Measurements from ENCODE around the gene CHRNA4.

Gene CHRNA4

DNA sequence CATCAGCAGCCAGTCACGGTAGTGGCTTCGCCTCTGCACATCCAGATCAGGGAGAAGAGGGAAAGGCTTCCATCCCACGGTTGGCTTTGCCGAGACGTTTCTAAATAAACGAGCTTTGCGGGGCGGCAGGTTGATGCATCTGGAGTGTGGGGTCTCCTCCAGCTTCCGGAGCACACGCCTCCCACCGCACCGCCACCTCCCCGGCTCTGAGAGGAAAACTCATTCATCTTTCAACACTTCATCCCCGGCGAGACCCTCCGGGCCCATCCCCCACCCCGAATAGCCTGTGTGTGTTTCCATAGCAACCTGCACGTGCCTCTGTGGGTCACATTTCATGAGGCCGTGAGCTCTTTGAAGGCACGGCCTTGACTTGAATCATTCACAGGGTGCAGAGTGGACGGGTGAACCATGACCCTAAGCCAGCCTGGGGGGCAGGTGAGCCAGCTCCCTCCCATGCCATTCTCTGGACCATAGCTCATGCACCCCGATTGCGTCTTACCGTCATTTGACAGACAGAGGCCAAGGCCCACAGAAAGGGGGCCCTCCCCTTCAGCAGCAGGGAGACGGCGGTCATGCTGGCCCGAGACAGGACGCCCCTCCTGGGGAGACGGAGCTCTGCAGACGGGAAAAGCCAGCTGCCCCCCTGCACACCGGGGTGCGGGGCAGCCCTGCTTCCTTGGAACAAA is 16.2 kb upstream of the CHRNA4 start:
- no peak for DNase-seq (ENCODE audit: low spot score)

DNA sequence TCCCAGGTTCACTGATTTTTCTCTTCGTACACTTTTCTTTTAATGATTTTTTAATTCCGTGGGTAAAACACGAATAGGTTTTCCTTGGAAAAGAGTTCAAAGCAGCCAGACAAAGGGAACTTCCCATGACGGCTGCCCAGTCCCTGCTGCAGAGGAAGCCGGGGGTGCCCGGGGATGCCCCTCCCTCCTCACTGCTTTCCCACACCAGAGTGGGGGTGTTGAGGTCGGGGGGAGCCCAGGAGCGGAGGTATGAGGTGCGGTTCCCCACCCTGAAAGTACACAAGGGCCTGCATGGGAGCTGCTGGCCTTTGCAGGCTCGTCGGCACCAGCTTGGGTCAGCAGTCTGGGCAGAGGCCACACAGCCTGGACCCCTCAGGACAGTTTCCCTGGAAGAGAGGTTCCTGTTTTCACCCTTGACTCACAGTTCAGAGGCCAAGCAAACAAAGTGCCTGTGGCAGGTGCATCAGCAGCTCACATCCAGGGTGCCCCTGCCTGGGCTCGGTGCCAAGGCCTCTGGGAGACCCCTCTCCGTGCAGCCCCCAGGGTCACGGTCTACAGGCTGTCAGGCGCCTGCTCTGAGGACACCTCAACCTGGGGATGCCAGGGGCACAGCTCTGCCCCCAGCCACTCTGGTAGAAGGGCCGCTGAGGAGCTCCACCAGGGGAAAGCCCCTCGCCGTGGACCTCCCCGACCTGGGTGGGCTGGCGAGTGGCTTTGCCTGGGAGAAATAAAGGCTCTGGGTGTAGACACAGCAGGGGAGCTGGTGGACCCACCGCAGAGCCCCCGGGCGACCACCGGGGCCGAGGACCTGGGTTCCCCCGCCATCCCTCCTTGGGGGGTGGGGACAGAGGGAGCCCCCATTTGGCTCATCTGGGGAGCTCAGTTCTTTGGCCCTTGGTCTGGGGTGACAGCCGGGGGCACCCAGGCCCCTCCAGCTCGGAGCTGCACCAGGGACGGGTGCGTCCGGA is 15.4 kb upstream of the CHRNA4 start:
- no peak for DNase-seq (ENCODE audit: low spot score)

DNA sequence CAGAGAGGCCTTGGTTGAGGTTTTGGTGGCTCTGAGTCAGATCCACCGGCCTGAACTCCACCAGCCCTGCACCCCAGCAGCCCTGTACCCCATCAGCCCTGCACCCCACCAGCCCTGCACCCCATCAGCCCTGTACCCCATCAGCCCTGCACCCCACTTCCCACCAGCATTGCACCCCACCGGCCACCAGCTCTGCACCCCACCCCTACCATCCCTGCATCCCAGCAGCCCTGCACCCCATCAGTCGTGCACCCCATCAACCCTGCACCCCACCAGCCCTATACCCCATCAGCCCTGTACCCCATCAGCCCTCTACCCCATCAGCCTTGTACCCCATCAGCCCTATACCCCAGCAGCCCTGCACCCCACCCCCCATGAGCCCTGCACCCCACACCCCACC is 14.3 kb upstream of the CHRNA4 start:
- no peak for DNase-seq (ENCODE audit: low spot score)

DNA sequence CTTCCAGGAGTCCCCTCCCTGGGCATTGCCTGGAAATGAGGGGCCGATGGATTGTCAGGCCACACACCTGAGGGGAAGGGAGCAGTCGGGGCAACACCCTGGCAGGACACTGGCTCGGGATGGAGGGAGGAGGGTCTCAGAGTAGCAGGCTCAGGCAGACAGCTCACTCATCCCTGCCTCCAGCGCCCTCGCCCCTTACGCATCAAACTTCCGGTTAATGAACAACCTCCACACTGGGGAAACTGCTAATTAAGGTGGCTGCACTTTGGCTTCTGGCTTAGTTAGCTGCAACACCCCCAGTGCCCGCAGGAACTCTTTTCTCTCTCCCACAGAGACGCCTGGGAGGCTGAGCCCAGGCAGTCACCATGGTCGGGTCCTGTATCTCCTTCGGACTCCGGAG is 13.4 kb upstream of the CHRNA4 start:
- no peak for DNase-seq (ENCODE audit: low spot score)

DNA sequence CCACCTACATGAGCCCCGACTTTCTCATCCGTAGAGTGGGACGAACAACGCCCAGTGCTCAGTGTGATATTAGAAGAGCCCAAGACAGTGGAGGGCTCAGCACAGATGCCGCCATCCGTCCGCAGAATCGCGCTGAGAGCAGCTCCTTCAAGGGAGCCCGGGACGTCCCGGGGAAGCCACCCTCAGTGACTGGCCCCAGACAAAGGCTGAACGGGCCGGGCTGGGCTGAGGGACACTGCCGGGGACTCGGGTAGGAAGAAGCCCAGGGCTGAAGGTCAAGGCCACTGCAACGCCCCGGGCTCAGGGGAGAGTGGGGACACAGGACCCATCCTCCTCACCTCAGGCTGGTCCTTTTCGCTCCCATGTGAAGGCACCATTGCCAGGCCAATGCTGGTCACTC is 12.8 kb upstream of the CHRNA4 start:
- DNase-seq (ENCODE audit: low spot score): no peak

DNA sequence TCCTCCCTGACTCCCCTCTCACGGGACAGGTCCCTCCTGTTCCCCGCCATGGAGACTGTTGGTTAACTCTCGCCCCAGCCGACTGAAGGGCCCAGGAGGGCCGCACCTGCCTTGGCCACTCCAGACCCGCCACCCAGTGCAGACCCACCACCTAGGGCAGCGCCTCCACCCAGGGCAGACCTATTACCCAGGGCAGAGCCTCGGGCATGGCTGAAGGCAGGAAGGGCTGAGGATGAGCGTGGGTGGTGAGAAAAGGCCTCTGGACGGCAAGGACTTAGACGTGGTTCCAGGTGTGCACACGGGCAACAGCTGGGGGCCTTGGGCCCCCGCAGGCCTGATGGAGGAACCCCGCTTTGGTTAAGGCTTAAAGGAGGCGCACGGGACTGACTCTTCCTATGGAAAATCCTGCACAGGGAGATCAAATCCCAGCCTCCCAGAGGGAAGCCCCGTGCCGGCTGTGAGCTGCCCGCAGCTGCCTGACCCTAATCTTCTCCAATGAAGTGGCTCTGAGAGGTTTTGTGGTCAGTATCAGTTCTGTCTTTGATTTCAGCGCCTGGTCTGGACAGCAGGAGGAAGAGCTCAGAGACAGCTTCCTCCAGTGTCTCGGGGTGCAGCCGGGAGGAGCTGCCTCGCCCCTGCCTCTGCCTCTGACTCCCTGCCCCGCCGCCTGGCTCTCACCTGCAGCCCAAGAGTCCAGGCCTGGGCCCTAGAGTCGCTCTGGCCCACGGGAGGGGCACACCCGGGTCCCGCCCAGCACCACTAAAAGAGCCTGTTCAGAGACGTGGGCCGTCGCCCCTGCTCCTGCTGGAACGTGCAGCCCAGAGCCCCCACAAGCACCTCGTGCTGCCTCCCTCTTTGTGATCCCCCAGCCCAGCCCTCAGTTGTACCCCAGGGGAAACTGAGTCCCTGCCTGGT is 12.1 kb upstream of the CHRNA4 start:
- no peak for DNase-seq (ENCODE audit: low spot score)

DNA sequence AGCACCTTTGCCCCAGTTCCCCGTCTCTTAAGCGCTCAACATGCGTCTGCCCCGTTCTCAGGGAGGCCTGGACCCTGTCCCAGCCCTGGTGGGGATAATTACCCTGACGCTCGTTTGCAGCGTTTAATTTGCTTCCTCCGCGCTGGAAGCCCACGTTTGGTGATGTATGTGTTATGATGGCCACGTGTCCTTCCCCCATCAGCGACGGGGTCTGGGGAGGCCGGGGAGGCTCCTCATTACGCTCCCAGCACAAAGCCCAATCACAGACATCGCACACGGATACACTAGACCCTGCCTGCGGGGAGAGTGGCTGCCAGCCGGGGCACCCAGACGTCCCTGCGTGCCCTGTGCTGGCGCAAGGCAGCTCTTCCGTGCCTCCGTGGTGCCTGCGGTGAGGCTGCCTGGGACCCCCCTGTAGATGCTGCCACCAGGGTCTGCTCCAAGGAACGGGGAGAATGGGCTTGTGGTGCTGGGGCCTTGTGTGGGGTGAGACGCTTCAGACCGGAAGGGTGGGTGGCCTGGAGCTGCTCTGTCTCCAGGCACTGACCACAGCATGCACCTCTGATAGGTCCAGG is 10.2 kb upstream of the CHRNA4 start:
- no peak for DNase-seq (ENCODE audit: low spot score)

DNA sequence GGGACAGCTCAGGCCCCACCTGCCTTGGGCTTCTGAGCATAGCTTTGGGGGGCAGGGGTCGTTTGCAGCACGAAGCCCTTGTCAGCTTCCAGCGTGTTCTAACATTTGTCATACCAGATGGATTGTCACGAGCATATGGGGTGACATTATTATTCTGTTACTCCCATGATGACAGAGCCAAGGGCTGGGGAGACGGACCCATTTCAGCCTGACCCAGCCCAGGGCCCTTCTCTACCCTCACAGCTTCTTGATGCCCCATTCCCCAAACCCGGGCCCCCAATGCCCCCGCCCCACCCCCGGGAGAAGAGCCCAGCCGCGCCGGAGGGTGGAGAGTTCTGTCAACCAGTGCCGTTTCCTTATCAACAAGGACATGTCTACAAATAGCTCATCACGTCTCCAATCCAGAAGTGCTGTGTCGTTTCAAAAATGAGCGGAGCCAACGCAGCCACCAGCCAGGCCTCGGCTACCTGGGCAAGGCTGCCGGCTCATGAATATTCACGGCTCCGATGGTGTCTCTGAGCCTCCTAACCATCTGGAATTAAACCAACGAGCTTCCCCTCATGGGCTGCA is 9.6 kb upstream of the CHRNA4 start:
- DNase-seq (ENCODE audit: low spot score): no peak

DNA sequence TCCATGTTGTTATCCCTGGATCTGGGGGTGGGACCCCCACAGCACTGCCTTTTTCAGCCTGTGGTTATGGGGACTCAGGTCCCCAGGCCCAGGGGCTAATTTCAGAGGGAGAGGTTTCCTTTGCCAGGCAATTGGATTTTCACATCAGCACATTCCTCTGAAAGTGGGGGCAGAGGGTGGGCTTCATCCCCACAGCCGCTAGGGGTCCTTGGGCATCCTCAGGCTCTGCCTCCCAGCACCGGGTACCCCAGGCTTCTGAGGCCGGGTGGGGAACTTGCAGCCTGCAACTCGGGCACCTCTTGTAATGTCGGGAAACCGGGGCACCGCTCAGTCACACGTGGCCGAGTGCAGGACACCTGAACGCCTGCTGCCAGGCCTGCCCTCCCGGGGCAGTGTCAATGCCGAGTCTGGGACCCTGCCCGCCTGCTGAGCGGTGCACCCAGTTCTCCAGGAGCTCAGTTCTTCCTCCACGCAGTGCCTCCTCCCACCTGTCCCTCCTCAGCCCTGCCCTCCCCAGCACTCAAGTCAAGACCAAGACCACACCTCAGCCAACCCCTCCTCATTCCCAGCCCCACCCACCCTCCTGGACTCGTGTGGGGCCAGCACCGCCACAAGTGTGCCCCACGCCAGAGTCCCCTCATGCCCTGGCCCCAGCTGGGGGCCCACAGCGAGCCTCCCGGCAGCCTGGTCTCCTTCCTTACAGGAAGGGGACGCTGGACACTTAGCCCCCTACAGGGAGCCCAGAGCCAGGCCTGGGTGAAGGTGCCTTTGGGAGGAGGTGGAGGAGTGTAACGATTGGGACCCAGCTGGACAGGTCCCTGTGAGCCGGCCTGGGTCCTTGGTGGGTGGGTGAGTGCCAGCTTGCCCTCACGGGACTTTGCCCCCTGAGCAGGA is 8.8 kb upstream of the CHRNA4 start:
- no peak for DNase-seq (ENCODE audit: low spot score)

DNA sequence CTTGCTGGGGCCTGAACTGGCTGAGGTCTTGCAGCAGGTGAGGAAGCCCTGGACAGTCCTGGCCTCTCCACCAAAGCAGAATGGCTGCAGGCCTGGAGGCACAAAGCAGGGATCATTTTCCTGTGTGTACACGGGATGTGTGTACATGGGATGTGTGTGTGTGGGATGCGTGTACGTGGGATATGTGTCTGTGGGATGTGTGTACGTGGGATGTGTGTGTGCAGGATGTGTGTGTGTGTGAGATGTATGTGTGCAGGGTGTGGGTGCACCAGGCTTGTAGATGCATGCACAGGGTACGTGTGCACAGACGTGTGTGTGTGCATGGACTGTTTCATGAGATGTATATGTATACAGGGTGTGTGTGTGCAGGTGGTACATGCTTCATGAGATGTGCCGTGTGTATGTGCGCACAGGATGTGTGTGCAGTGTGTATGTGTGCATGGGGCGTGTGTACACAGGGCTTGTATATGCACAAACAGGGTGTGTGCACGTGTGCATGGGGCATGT is 7.9 kb upstream of the CHRNA4 start:
- DNase-seq (ENCODE audit: low spot score): no peak

DNA sequence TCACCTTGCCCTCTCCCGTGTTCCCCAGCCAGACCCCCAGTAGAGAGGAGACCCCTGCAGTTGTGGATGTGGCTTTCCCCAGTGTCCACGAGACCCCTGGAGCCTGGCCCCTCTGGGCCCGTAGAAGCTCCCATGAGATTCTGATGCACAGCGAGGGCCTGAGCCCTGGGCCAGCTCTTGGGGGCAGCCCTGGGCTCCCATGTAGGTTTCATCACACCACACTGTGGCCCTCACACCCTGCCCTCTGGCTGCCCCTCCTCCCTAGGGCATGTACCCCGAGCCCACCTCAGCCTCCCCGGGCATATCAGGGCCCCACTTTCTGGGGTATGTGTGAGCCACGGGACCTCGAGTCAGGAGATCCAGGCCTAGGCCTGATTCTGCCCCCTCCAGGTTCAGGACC is 7.0 kb upstream of the CHRNA4 start:
- DNase-seq (ENCODE audit: low spot score): no peak

DNA sequence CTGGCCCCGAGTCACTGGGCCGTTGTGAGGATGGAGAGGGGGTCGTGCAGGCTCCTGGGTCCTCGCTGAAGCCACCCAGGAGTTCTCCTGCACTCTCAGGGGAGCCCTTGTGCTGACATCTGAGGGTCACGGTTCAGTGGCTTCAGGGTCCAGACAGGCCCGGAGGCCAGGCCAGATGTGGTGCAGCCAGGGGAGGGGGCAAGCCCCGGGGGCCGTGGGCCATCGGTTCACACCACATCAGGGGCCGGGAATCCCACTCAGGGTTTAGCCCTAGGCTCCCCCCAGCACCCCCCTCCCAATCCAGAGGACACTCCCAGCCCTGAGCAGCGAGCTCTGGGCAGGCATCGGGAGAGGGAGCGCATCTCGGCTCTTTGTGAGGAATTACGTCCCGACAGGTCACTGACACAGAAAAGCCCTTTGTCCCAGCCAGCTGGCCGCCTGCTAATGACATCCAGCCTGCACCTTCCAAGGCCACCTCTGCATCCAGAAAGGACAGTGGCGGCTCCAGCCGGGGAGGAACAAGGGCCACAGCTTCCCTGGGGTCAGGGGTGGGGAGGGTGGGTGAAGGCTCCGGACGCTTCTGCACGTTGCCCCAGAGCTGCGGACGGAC is 6.4 kb upstream of the CHRNA4 start:
- no peak for DNase-seq (ENCODE audit: low spot score)

DNA sequence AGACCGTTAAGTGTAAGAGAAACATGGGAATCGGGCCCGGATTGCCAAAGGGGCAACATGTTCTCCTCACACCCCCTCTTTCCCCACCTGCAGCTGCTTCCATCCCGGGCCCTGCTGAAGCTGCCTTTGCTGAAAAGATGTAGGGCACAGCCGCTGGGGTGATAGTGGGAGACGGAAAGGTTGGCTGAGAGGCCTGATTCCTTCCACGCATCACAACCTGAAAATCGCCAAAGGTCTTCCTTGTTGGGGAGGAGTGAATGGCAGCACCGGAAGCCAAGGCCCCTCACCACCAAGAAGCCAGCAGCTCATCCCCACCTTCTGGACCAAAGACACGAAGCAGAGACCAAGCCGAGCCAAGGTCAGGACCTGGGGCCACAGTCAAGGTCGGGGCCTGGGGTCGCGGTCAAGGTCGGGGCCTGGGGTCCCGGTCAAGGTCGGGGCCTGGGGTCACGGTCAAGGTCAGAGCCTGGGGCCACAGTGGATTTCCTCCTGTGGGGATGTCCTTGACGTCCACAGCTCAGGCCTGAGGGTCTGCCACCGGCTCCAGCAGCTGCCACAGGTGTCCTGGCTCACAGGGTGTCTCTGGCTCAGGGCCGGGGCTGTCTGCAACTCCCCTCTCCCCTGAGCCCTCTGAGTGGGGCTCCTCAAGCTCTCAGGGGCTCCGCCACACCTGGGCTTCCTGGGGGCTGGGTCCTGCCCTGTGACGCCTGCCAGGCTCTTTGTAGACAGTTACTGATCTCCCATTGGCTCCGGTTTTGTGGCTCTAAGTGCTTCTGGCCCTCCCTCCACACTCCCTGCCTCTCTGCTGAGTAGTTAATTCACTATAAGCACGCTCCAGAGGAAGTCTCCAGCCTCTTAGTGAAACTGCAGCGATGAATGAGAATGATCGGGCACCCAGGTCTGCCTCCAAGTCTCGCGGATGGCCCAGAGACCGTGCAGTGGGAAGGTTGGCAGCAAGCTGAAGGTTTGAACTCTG is 5.5 kb upstream of the CHRNA4 start:
- DNase-seq (ENCODE audit: low spot score): no peak

DNA sequence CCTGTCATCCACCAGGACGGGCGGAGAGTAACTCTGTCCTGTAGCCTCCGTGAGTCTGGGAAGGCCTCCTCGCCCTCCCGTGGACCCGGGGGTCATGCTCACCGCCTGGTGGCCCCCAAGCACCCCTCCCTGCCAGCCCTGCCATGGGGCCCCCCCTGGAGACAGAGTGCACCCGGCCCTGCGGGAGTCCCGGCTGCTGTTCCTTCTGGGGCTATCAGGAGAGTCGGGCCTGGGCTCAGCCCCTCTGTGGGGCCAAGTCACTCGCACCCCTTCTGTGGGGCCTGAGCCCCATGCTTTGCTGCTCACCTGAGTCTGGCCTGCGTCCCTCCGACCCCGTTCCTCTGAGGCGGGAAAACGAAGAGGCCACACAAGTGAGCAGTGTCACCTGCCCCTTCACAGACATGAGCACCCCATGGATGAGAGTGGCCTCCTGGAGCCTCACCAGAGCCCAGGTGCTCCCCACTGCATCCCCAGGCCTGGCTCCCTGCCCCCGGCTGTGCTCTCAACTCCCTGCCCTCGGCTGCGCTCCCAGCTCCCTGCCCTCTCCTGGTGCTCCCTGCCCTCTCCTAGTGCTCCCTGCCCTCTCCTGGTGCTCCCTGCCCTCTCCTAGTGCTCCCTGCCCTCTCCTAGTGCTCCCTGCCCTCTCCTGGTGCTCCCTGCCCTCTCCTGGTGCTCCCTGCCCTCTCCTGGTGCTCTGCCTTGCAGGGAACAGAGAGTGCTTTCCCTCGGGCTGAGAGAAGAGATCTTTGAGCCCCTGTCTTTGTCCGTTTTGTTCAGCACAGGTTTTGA is 4.6 kb upstream of the CHRNA4 start:
- DNase-seq (ENCODE audit: low spot score): no peak

DNA sequence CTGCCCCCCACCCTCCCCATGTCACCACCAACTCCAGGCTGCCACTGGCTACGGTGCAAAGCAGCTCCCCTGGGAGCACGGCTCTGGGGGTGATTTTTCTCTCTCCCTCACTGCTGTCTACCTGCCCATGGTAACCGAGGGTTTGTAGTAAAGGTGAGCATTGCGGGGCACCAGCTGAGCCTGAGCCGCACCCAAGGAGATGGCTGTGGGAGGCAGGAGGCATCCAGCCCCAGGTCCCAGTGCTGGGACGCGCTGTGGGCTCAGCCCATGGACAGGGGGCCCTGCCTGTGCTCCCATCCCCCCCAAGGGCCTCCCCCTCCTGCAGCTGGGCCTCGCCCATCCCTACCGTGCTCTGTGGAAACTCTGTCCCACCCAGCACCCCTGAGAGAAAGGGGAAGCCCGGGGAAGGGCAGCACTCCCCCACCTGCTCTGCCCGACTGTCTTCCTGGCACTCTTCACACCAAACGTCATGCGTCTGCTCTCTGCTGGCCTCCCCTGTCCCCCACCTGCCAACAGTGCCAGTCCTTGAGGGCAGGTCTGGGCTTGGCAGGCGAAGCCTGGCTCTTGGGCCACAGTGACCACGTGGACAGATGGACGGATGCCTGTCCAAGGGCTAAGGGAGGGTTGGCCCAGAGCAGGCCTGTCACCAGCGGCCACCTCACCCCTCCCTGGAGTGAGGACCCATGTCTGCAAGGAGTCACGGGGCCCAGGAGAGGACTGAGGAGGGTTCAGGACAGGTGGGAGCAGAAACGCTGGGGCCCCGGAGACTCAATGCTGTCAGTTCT is 3.8 kb upstream of the CHRNA4 start:
- DNase-seq (ENCODE audit: low spot score): no peak

DNA sequence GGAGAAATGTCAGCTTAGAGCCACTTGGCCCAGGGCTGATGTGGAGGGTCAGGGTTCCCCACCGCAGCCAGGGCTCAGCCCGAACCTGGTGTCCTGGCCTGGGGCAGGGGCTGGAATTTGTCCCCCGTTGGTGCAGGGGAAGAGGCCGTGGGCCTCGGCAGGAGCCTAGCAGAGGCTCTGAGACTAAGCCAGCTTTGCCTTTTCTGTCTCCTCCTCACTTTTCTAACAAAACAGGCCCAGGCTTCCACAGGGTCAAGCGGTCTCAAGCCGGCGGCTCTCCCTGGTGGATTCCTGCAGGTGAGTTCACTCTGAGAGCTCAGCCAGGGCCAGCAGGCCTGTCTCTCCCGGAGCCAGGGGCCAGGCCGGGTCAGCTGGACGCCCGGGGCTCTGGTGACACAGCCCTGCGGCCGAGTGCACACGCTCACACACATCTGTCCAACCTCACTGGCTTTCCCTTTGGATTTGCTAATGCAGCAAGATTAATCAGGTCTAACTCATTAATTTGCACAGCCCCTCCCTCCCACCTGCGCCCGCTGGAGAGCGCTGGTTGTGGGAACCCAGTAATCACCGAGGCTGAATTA is 2.9 kb upstream of the CHRNA4 start:
- DNase-seq (ENCODE audit: low spot score): no peak
